Esophagus muscularis mucosa (tissue), 4 donors: ENCODE measurements around the gene NAXE. TPM values are rescaled to one million over a fixed set of nuclear protein-coding genes. Genes with fewer than 3 reads are reported as not detected.

Experiments
- DNase-seq: peaks from one replicate; pipeline ENCODE4 v3.0.0-alpha.2; 2017; ENCODE audit errors: extremely low spot score
- H3K27ac ChIP-seq, 4 donors: fragments of 200-600 bp; sonication (generic); replicated peaks in 1 of 4; 1 replicate in 3 of 4; 2 replicates in 1 of 4; pipeline ENCODE4 v1.5.1; 2016 to 2019; ENCODE audit warnings: mild to moderate bottlenecking in 1 of 4
- H3K27me3 ChIP-seq, 4 donors: fragments of 200-600 bp; sonication (generic); one replicate each; pipeline versions ENCODE4 v1.5.1 to v1.6.0; 2016 to 2019
- H3K36me3 ChIP-seq, 4 donors: fragments of 200-600 bp; sonication (generic); one replicate each; pipeline ENCODE4 v1.5.1; 2016 to 2019
- H3K4me1 ChIP-seq, 4 donors: fragments of 200-600 bp; sonication (generic); one replicate each; pipeline ENCODE4 v1.5.1; 2016 to 2019
- H3K4me3 ChIP-seq, 4 donors: fragments of 200-600 bp; sonication (generic); 1 replicate in 2 of 4; 2 replicates in 2 of 4; pipeline ENCODE4 v1.5.1; 2016 to 2019; ENCODE audit warnings: mild to moderate bottlenecking in 4 of 4, moderate library complexity in 1 of 4
- H3K9me3 ChIP-seq, 4 donors: fragments of 200-600 bp; sonication (generic); 1 replicate in 3 of 4; 2 replicates in 1 of 4; pipeline ENCODE4 v1.5.1; 2016 to 2019
- EP300 ChIP-seq: sonication (generic); formaldehyde crosslinking; IDR thresholded peaks from one replicate; pipeline ENCODE4 v1.6.1; 2017; ENCODE audit warnings: antibody characterized with exemption
- POLR2A ChIP-seq: fragments of 450-650 bp; IDR thresholded peaks from one replicate; pipeline ENCODE4 v1.6.1; 2017; ENCODE audit warnings: antibody characterized with exemption, moderate library complexity, mild to moderate bottlenecking, low read depth
- POLR2AphosphoS5 ChIP-seq, 2 donors: sonication (generic); formaldehyde crosslinking; IDR thresholded peaks; one replicate each; pipeline ENCODE4 v1.6.1; 2017; ENCODE audit warnings: antibody characterized with exemption in 2 of 2
- WGBS: methylation state at CpG from one replicate; pipeline ENCODE4 v1.1.5; 2018; 5-methylcytosine and 5-hydroxymethylcytosine counted together
- intact Hi-C: fragments of 100-400 bp; cut with DNase I; formaldehyde crosslinking; loops from one replicate; pipeline ENCODE4 v1.15.1; 2023
- total RNA-seq, 4 donors: library from RNA; depleted of rRNA; stranded (reverse); fragments of >200 nt; gene quantifications; one replicate each; pipeline versions ENCODE4 v1.1.0 to v1.2.1, GENCODE V29; 2016
- TF ChIP-seq, protein P1 (sequence below), 3 experiments: fragments of 200-600 bp in 2 of 3; fragments of 450-650 bp in 1 of 3; sonication (generic) in 2 of 3; IDR thresholded peaks; one replicate each; pipeline ENCODE4 v1.5.1; 2017 to 2019; ENCODE audit warnings: antibody characterized with exemption in 3 of 3, mild to moderate bottlenecking in 2 of 3, moderate library complexity in 1 of 3

The NAXE gene
- total RNA-seq, 4 donors from 2014 or later, result 73.5 to 98.0 (median 85.2) TPM

DNA sequence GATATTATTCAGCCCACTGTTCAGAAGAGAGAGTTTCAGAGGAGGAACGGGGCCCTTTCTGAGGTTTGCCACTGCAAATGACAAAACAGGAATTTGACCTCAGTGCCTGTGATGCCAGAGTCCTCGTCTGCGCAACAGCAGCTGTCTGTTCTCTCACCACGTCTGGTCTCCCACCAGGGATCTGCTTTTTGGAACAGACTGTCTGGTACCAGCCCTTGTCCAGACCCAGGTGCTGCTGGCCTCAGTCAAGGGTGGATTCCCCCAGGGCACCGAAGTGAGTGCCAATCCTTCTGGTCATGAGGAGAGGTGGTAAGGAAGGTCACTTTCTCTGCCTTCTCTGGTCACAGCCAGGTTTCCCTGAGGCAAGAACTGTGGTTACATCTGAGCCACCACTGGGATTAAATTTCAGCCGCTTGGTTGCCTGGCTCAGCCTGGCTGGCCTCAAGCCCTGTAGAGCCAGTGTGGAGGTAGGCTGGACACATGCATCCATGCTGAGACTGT lies 48.1 kb downstream of the NAXE start:
- DNase-seq, result no peak
- no peaks in the 10 kb centered on the region for H3K9me3 ChIP-seq
- H3K36me3 ChIP-seq, result no peaks in the 10 kb centered on the region
- H3K4me3 ChIP-seq, result no peak overlapping the region
- peaks cover 3 to 96% (median 39%) of the 10 kb centered on the region in 4 donors for H3K27me3 ChIP-seq
- WGBS, result 52% methylated on average over 5 of the region's 6 CpGs
- intact Hi-C loops, result no loop called here
- H3K27ac ChIP-seq, result no peak overlapping the region
- TF ChIP-seq POLR2AphosphoS5 (IDR thresholded peaks at IDR 0.05), result no peak
- TF ChIP-seq EP300, result no peak
- TF ChIP-seq, protein P1, sequence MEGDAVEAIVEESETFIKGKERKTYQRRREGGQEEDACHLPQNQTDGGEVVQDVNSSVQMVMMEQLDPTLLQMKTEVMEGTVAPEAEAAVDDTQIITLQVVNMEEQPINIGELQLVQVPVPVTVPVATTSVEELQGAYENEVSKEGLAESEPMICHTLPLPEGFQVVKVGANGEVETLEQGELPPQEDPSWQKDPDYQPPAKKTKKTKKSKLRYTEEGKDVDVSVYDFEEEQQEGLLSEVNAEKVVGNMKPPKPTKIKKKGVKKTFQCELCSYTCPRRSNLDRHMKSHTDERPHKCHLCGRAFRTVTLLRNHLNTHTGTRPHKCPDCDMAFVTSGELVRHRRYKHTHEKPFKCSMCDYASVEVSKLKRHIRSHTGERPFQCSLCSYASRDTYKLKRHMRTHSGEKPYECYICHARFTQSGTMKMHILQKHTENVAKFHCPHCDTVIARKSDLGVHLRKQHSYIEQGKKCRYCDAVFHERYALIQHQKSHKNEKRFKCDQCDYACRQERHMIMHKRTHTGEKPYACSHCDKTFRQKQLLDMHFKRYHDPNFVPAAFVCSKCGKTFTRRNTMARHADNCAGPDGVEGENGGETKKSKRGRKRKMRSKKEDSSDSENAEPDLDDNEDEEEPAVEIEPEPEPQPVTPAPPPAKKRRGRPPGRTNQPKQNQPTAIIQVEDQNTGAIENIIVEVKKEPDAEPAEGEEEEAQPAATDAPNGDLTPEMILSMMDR (IDR thresholded peaks at IDR 0.05), result no peak
- TF ChIP-seq POLR2A, result no peak
- H3K4me1 ChIP-seq, result peaks cover 12 to 21% (median 18%) of the 10 kb centered on the region in 4 donors

DNA sequence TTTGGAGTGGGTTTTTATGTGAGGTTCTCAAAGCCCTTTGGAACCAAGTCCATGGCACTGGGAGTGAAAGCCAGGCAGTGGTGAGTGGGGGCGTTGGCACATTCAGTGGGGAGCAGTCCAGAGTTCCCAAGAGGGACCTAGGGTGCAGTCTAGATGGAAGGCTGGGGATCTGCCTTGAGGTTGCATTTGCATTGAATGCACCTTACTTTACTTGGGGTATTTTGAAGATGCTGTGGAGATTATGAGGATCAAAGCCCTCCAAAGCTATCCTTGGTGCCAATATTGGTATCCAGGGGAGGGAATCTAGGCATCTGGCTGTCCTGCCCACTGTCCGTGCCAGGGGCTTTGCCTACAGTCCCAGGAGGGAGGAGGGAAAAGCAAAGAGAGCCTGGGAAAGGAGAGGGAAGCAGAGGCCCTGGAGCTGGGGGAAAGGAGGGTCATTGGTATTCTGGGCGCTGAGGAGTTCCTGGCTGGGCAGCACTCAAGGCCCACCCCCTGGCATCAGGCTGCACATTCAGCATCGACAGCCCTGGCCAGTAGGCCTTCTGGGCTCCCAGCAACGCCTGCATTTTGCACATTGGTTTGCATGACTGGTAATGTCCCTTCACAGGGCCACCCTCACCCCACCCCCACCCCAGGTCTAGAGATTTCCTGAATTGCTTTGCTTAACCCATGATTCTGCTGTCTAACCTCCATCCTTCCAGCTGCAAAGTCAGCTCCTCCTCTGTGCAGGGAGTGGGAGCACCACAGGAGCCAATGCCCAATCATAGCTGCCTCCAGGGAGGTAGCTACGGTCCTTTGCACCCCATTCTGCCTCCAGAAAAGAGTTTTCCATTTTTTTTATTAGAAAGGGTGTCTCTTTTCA lies 49.5 kb downstream of the NAXE start:
- Histone ChIP-seq H3K27ac (no peak overlapping the region), H3K9me3 (no peaks in the 10 kb centered on the region), H3K27me3 (peaks cover 3 to 96% (median 39%) of the 10 kb centered on the region in 4 donors), H3K4me1 (peaks cover 12 to 21% (median 18%) of the 10 kb centered on the region in 4 donors), H3K4me3 (peak overlapping the region; percentile 44 to 53 (median 50)), H3K36me3 (no peaks in the 10 kb centered on the region)
- intact Hi-C loops, result no loop called here
- WGBS, result 44% methylated on average over 6 of the region's 6 CpGs
- TF ChIP-seq EP300 (no peak), POLR2A (no peak), POLR2AphosphoS5 (IDR thresholded peaks at IDR 0.05) (no peak)
- TF ChIP-seq, protein P1 (IDR thresholded peaks at IDR 0.05), result no peak
- DNase-seq, result no peak

DNA sequence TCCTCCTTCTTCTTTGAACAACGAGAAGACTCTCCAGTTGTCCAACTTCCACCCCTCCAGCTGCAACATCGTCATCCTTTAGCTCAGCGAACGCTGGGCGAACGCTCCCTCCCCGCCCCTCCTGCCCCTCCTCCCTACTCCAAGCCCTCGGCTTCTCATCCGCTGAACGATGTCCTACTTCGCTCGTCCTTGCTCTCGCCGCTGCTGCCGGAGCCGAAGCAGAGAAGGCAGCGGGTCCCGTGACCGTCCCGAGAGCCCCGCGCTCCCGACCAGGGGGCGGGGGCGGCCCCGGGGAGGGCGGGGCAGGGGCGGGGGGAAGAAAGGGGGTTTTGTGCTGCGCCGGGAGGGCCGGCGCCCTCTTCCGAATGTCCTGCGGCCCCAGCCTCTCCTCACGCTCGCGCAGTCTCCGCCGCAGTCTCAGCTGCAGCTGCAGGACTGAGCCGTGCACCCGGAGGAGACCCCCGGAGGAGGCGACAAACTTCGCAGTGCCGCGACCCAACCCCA lies 50.2 kb downstream of the NAXE start, which contains the start of gene BCAN:
BCAN (plus strand) TSS at position 357 of the 504 bp plus-strand sequence. CDS start 3,938 bp downstream, outside the sequence.
- H3K36me3 ChIP-seq, result no peaks in the 10 kb centered on the region

GRCh38 chr1:156642265-156643048 lies 50.9 kb downstream of the NAXE start:
- Histone ChIP-seq H3K9me3 (no peaks in the 10 kb centered on the region), H3K36me3 (no peaks in the 10 kb centered on the region), H3K4me1 (peaks cover 12 to 21% (median 18%) of the 10 kb centered on the region in 4 donors), H3K4me3 (peak overlapping the region; percentile 44 to 53 (median 50)), H3K27ac (no peak overlapping the region), H3K27me3 (peaks cover 3 to 98% (median 47%) of the 10 kb centered on the region in 4 donors)
- TF ChIP-seq EP300 (no peak), POLR2AphosphoS5 (IDR thresholded peaks at IDR 0.05) (no peak), POLR2A (no peak)
- TF ChIP-seq, protein P1 (IDR thresholded peaks at IDR 0.05), result no peak
- WGBS, result 39% methylated on average over 22 of the region's 40 CpGs
- no peak for DNase-seq
- intact Hi-C loops, result no loop called here

More for the DNA sequence above, 50.2 kb downstream of the NAXE start, which contains the start of gene BCAN:
- WGBS, result under 1% methylated on average over 25 of the region's 46 CpGs
- H3K27ac ChIP-seq, result no peak within 1 kb of the TSS
- intact Hi-C loops, result no loop called here
- DNase-seq, result no peak
- peaks cover 3 to 97% (median 44%) of the 10 kb centered on the region in 4 donors for H3K27me3 ChIP-seq
- peak within 1 kb of the TSS; percentile 44 to 53 (median 50) for H3K4me3 ChIP-seq
- H3K9me3 ChIP-seq, result no peaks in the 10 kb centered on the region
- TF ChIP-seq, protein P1 (IDR thresholded peaks at IDR 0.05), result no peak
- TF ChIP-seq POLR2A (no peak), EP300 (no peak), POLR2AphosphoS5 (IDR thresholded peaks at IDR 0.05) (no peak)
- H3K4me1 ChIP-seq, result peaks cover 12 to 21% (median 18%) of the 10 kb centered on the region in 4 donors
